ENCODE results near the gene SIN3A. TPM values are rescaled to one million over a fixed set of nuclear protein-coding genes. Genes with fewer than 3 reads are reported as not detected.
A peak's percentile ranks its signal among the peaks of the same experiment; 100 is the strongest.

The SIN3A gene
- total and polyA plus RNA-seq, 9 of the 15 experiments (the other 6 are each of a cell fraction or from before 2014, with no cell fraction given): 11.1 to 70.3 (median 25.3) TPM

DNA sequence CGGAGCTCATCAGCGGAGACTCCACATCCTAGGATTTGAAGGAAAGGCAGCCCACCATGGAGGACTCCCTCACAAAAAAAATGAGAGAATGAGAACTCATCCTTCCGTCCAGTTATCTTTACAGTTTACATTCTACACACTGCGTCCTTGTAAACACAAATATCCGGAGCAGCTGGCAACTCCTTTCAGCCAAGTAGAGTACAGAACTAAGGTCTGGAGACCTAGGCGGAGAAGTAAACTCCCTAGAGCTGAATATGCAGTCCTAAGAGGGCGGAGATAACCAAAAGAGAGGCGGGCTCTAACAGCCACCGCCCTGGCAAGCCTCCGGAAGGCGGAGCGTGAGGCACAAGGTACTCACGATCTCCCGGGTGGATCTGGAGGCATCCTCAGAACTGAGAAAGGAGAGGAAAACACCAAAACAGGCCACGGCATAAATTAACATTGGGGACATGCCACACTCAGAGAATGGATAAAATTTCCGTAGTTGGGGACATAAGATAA, 924 bp upstream of the SIN3A start (continued):
- TF ChIP-seq, protein P1, sequence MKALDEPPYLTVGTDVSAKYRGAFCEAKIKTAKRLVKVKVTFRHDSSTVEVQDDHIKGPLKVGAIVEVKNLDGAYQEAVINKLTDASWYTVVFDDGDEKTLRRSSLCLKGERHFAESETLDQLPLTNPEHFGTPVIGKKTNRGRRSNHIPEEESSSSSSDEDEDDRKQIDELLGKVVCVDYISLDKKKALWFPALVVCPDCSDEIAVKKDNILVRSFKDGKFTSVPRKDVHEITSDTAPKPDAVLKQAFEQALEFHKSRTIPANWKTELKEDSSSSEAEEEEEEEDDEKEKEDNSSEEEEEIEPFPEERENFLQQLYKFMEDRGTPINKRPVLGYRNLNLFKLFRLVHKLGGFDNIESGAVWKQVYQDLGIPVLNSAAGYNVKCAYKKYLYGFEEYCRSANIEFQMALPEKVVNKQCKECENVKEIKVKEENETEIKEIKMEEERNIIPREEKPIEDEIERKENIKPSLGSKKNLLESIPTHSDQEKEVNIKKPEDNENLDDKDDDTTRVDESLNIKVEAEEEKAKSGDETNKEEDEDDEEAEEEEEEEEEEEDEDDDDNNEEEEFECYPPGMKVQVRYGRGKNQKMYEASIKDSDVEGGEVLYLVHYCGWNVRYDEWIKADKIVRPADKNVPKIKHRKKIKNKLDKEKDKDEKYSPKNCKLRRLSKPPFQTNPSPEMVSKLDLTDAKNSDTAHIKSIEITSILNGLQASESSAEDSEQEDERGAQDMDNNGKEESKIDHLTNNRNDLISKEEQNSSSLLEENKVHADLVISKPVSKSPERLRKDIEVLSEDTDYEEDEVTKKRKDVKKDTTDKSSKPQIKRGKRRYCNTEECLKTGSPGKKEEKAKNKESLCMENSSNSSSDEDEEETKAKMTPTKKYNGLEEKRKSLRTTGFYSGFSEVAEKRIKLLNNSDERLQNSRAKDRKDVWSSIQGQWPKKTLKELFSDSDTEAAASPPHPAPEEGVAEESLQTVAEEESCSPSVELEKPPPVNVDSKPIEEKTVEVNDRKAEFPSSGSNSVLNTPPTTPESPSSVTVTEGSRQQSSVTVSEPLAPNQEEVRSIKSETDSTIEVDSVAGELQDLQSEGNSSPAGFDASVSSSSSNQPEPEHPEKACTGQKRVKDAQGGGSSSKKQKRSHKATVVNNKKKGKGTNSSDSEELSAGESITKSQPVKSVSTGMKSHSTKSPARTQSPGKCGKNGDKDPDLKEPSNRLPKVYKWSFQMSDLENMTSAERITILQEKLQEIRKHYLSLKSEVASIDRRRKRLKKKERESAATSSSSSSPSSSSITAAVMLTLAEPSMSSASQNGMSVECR (CRISPR knock-in tag; IDR thresholded peaks at IDR 0.05): peak; percentile 18; the same call in 1 of the 2 replicates
- TF ChIP-seq NR2C2 (CRISPR knock-in tag; IDR thresholded peaks at IDR 0.05): no peak
- 0 out of 2 replicates have a peak, but pooled peaks have one; percentile 6 for TF ChIP-seq NR2C2 (tag; IDR thresholded peaks at IDR 0.05)
- peak; percentile 49; the same call in 1 of the 2 replicates for TF ChIP-seq DPF2 (IDR thresholded peaks at IDR 0.05)
- TF ChIP-seq, protein P2, sequence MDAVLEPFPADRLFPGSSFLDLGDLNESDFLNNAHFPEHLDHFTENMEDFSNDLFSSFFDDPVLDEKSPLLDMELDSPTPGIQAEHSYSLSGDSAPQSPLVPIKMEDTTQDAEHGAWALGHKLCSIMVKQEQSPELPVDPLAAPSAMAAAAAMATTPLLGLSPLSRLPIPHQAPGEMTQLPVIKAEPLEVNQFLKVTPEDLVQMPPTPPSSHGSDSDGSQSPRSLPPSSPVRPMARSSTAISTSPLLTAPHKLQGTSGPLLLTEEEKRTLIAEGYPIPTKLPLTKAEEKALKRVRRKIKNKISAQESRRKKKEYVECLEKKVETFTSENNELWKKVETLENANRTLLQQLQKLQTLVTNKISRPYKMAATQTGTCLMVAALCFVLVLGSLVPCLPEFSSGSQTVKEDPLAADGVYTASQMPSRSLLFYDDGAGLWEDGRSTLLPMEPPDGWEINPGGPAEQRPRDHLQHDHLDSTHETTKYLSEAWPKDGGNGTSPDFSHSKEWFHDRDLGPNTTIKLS (IDR thresholded peaks at IDR 0.05; ENCODE audit: borderline replicate concordance, low read depth): 0 out of 2 replicates have a peak, but pooled peaks have one; percentile 21
- TF ChIP-seq KDM5B (IDR thresholded peaks at IDR 0.05; ENCODE audit: insufficient replicate concordance, low read depth, low read length): peak; percentile 46
- TF ChIP-seq ZNF232 (CRISPR knock-in tag; IDR thresholded peaks at IDR 0.05): no peak
- TF ChIP-seq TAF15 (IDR thresholded peaks at IDR 0.05; ENCODE audit: low read depth, low read length): no peak
- no peak for TF ChIP-seq ZNF57 (CRISPR knock-in tag; IDR thresholded peaks at IDR 0.05)
- peak; percentile 61 for TF ChIP-seq EP400 (IDR thresholded peaks at IDR 0.05)
- TF ChIP-seq SMARCB1 (IDR thresholded peaks at IDR 0.05; ENCODE audit: insufficient read length, low read depth): no peak
- TF ChIP-seq, protein P3, sequence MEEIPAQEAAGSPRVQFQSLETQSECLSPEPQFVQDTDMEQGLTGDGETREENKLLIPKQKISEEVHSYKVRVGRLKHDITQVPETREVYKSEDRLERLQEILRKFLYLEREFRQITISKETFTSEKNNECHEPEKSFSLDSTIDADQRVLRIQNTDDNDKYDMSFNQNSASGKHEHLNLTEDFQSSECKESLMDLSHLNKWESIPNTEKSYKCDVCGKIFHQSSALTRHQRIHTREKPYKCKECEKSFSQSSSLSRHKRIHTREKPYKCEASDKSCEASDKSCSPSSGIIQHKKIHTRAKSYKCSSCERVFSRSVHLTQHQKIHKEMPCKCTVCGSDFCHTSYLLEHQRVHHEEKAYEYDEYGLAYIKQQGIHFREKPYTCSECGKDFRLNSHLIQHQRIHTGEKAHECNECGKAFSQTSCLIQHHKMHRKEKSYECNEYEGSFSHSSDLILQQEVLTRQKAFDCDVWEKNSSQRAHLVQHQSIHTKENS (CRISPR knock-in tag; IDR thresholded peaks at IDR 0.05): no peak
- peak; percentile 32; the same call in 1 of the 2 replicates for TF ChIP-seq SMARCA4 (IDR thresholded peaks at IDR 0.05)
- TF ChIP-seq NRF1 (conservative IDR thresholded peaks at IDR 0.05 in 1 of 2, IDR thresholded peaks at IDR 0.05 in 1 of 2): peak; percentile 48 to 53; a peak in 3 of 4 replicates
- TF ChIP-seq ZFX (CRISPR knock-in tag; IDR thresholded peaks at IDR 0.05): peak; percentile 7; the same call in 1 of the 2 replicates
- TF ChIP-seq CCNT2 (IDR thresholded peaks at IDR 0.05; ENCODE audit: borderline replicate concordance, extremely low read depth, insufficient read length, low read depth, low read length): no peak
- no peak for TF ChIP-seq GABPB2 (CRISPR knock-in tag; conservative IDR thresholded peaks at IDR 0.05)
- TF ChIP-seq RCOR1 (IDR thresholded peaks at IDR 0.05; ENCODE audit: borderline replicate concordance in 1 of 2, low read depth in 2 of 2, low read length in 2 of 2): no peak
- TF ChIP-seq PML (IDR thresholded peaks at IDR 0.05; ENCODE audit: low read length): peak; percentile 37; the same call in 1 of the 2 replicates
- no peak for TF ChIP-seq ETV6 (IDR thresholded peaks at IDR 0.05; ENCODE audit: borderline replicate concordance in 1 of 2, low read depth in 2 of 2, low read length in 1 of 2)
- no peak for TF ChIP-seq ETV6 (CRISPR knock-in tag; IDR thresholded peaks at IDR 0.05; ENCODE audit: borderline replicate concordance)
- peak; percentile 80 for TF ChIP-seq RBM39 (optimal IDR thresholded peaks at IDR 0.05; ENCODE audit: low read depth, low read length)

All from K562 (cell line).